ENCODE measurements around the gene UST.
A peak's percentile ranks its signal among the peaks of the same experiment; 100 is the strongest.

The UST gene

GRCh38 chr6:148890096-148890495 lies 143.3 kb downstream of the UST start:
- H2BK5ac ChIP-seq (ENCODE audit: low read length) = no peak overlapping the region
- no peak for DNase-seq (ENCODE audit: low spot score)

GRCh38 chr6:148890652-148891404 lies 144.0 kb downstream of the UST start:
- Histone ChIP-seq H4K91ac (ENCODE audit: low read depth, low read length, poor library complexity) (no peak overlapping the region), H2BK5ac (ENCODE audit: low read length) (no peak overlapping the region), H3K9me3 (replicated peaks in 1 of 2; ENCODE audit: control insufficient read depth in 2 of 2, insufficient read depth in 1 of 2, low read depth in 1 of 2, low read length in 2 of 2) (no peaks in the 10 kb centered on the region), H2AFZ (ENCODE audit: low read length) (no peak overlapping the region), H3K4me1 (ENCODE audit: control insufficient read depth in 2 of 2, insufficient read depth in 1 of 2, low read depth in 1 of 2, low read length in 2 of 2) (peaks cover 8 to 10% of the 10 kb centered on the region in 2 donors), H3K79me1 (ENCODE audit: low read depth, low read length) (no peaks in the 10 kb centered on the region), H3K9ac (ENCODE audit: low read depth, low read length, poor library complexity) (no peak overlapping the region), H2AK5ac (ENCODE audit: low read depth, low read length) (no peak overlapping the region), H3K18ac (ENCODE audit: low read length) (peak overlapping the region; percentile 65), H3K4ac (ENCODE audit: low read length) (no peak overlapping the region), H3K4me3 (ENCODE audit: low read length in 2 of 2) (no peak overlapping the region), H3K14ac (ENCODE audit: low read length) (no peak overlapping the region), H3K36me3 (replicated peaks in 1 of 2; ENCODE audit: control insufficient read depth in 2 of 2, insufficient read depth in 2 of 2, low read length in 2 of 2) (peaks cover 0 to 2% of the 10 kb centered on the region in 2 donors), H3K27me3 (ENCODE audit: control insufficient read depth in 3 of 3, insufficient read depth in 3 of 3, low read depth in 1 of 3, low read length in 3 of 3) (no peaks in the 10 kb centered on the region), H4K8ac (ENCODE audit: low read depth, low read length) (no peak overlapping the region), H2BK120ac (ENCODE audit: low read depth, low read length) (no peak overlapping the region), H2BK12ac (ENCODE audit: low read length) (no peak overlapping the region), H3K27ac (replicated peaks; ENCODE audit: low read length) (no peak overlapping the region), H2BK15ac (ENCODE audit: low read length) (no peak overlapping the region), H3K4me2 (ENCODE audit: insufficient read depth, low read length, poor library complexity, severe bottlenecking) (no peak overlapping the region), H3K23ac (ENCODE audit: low read depth, low read length, poor library complexity) (no peak overlapping the region)
- no CpG with 5 or more reads among the region's 13 CpGs for WGBS, 2 donors (ENCODE audit: extremely low coverage in 2 of 2, insufficient read length in 2 of 2, insufficient replicate concordance in 1 of 2)
- no peak for DNase-seq (ENCODE audit: low spot score)

More at GRCh38 chr6:148890096-148890495, 143.3 kb downstream of the UST start:
- Histone ChIP-seq H3K79me1 (ENCODE audit: low read depth, low read length) (no peaks in the 10 kb centered on the region), H4K91ac (ENCODE audit: low read depth, low read length, poor library complexity) (no peak overlapping the region), H3K4me2 (ENCODE audit: insufficient read depth, low read length, poor library complexity, severe bottlenecking) (no peak overlapping the region), H2AFZ (ENCODE audit: low read length) (no peak overlapping the region), H3K27ac (replicated peaks; ENCODE audit: low read length) (no peak overlapping the region), H3K4me1 (ENCODE audit: control insufficient read depth in 2 of 2, insufficient read depth in 1 of 2, low read depth in 1 of 2, low read length in 2 of 2) (peaks cover 11 to 14% of the 10 kb centered on the region in 2 donors), H2BK120ac (ENCODE audit: low read depth, low read length) (no peak overlapping the region), H2AK5ac (ENCODE audit: low read depth, low read length) (no peak overlapping the region), H3K4ac (ENCODE audit: low read length) (no peak overlapping the region), H3K27me3 (ENCODE audit: control insufficient read depth in 3 of 3, insufficient read depth in 3 of 3, low read depth in 1 of 3, low read length in 3 of 3) (no peaks in the 10 kb centered on the region), H4K8ac (ENCODE audit: low read depth, low read length) (no peak overlapping the region), H3K4me3 (ENCODE audit: low read length in 2 of 2) (no peak overlapping the region), H3K9ac (ENCODE audit: low read depth, low read length, poor library complexity) (no peak overlapping the region), H3K36me3 (replicated peaks in 1 of 2; ENCODE audit: control insufficient read depth in 2 of 2, insufficient read depth in 2 of 2, low read length in 2 of 2) (peaks cover 0 to 2% of the 10 kb centered on the region in 2 donors), H3K9me3 (replicated peaks in 1 of 2; ENCODE audit: control insufficient read depth in 2 of 2, insufficient read depth in 1 of 2, low read depth in 1 of 2, low read length in 2 of 2) (no peaks in the 10 kb centered on the region), H2BK12ac (ENCODE audit: low read length) (no peak overlapping the region), H3K18ac (ENCODE audit: low read length) (no peak overlapping the region), H3K14ac (ENCODE audit: low read length) (no peak overlapping the region), H3K23ac (ENCODE audit: low read depth, low read length, poor library complexity) (no peak overlapping the region), H2BK15ac (ENCODE audit: low read length) (no peak overlapping the region)
- WGBS, 2 donors (ENCODE audit: extremely low coverage in 2 of 2, insufficient read length in 2 of 2, insufficient replicate concordance in 1 of 2) = no CpG with 5 or more reads among the region's 3 CpGs

GRCh38 chr6:148891405-148891783 lies 144.6 kb downstream of the UST start:
- Histone ChIP-seq H2AK5ac (ENCODE audit: low read depth, low read length) (no peak overlapping the region), H3K36me3 (replicated peaks in 1 of 2; ENCODE audit: control insufficient read depth in 2 of 2, insufficient read depth in 2 of 2, low read length in 2 of 2) (peaks cover 0 to 2% of the 10 kb centered on the region in 2 donors), H4K91ac (ENCODE audit: low read depth, low read length, poor library complexity) (no peak overlapping the region), H2BK15ac (ENCODE audit: low read length) (no peak overlapping the region), H3K4me3 (ENCODE audit: low read length in 2 of 2) (no peak overlapping the region), H2BK12ac (ENCODE audit: low read length) (no peak overlapping the region), H3K23ac (ENCODE audit: low read depth, low read length, poor library complexity) (no peak overlapping the region), H3K79me1 (ENCODE audit: low read depth, low read length) (no peaks in the 10 kb centered on the region), H2AFZ (ENCODE audit: low read length) (no peak overlapping the region), H3K14ac (ENCODE audit: low read length) (no peak overlapping the region), H2BK120ac (ENCODE audit: low read depth, low read length) (no peak overlapping the region), H3K27me3 (ENCODE audit: control insufficient read depth in 3 of 3, insufficient read depth in 3 of 3, low read depth in 1 of 3, low read length in 3 of 3) (no peaks in the 10 kb centered on the region), H3K4ac (ENCODE audit: low read length) (no peak overlapping the region), H3K4me2 (ENCODE audit: insufficient read depth, low read length, poor library complexity, severe bottlenecking) (no peak overlapping the region), H3K27ac (replicated peaks; ENCODE audit: low read length) (no peak overlapping the region), H3K9ac (ENCODE audit: low read depth, low read length, poor library complexity) (no peak overlapping the region), H3K4me1 (ENCODE audit: control insufficient read depth in 2 of 2, insufficient read depth in 1 of 2, low read depth in 1 of 2, low read length in 2 of 2) (peaks cover 5% of the 10 kb centered on the region in 2 donors), H3K18ac (ENCODE audit: low read length) (no peak overlapping the region), H2BK5ac (ENCODE audit: low read length) (no peak overlapping the region), H4K8ac (ENCODE audit: low read depth, low read length) (no peak overlapping the region), H3K9me3 (replicated peaks in 1 of 2; ENCODE audit: control insufficient read depth in 2 of 2, insufficient read depth in 1 of 2, low read depth in 1 of 2, low read length in 2 of 2) (no peaks in the 10 kb centered on the region)
- WGBS, 2 donors (ENCODE audit: extremely low coverage in 2 of 2, insufficient read length in 2 of 2, insufficient replicate concordance in 1 of 2) = no CpG with 5 or more reads among the region's 1 CpG
- no peak for DNase-seq (ENCODE audit: low spot score)

- no peak overlapping the region for H2BK12ac ChIP-seq (ENCODE audit: low read length)
- no peak overlapping the region for H2AFZ ChIP-seq (ENCODE audit: low read length)
- peaks cover 0 to 2% of the 10 kb centered on the region in 2 donors for H3K36me3 ChIP-seq (replicated peaks in 1 of 2; ENCODE audit: control insufficient read depth in 2 of 2, insufficient read depth in 2 of 2, low read length in 2 of 2)
- H3K23ac ChIP-seq (ENCODE audit: low read depth, low read length, poor library complexity) = no peak overlapping the region
- no peak overlapping the region for H2AK5ac ChIP-seq (ENCODE audit: low read depth, low read length)
- no peak overlapping the region for H4K91ac ChIP-seq (ENCODE audit: low read depth, low read length, poor library complexity)
- no peaks in the 10 kb centered on the region for H3K27me3 ChIP-seq (ENCODE audit: control insufficient read depth in 3 of 3, insufficient read depth in 3 of 3, low read depth in 1 of 3, low read length in 3 of 3)
- H3K4me1 ChIP-seq (ENCODE audit: control insufficient read depth in 2 of 2, insufficient read depth in 1 of 2, low read depth in 1 of 2, low read length in 2 of 2) = peaks cover under 1% of the 10 kb centered on the region in 2 donors
- no peak overlapping the region for H3K4ac ChIP-seq (ENCODE audit: low read length)
- no peak overlapping the region for H3K14ac ChIP-seq (ENCODE audit: low read length)
- no peak overlapping the region for H3K9ac ChIP-seq (ENCODE audit: low read depth, low read length, poor library complexity)
- no peak for DNase-seq (ENCODE audit: low spot score)
- no peak overlapping the region for H3K18ac ChIP-seq (ENCODE audit: low read length)
- H2BK5ac ChIP-seq (ENCODE audit: low read length) = no peak overlapping the region
- no peak overlapping the region for H3K27ac ChIP-seq (replicated peaks; ENCODE audit: low read length)
- H2BK15ac ChIP-seq (ENCODE audit: low read length) = no peak overlapping the region
- no peak overlapping the region for H3K4me2 ChIP-seq (ENCODE audit: insufficient read depth, low read length, poor library complexity, severe bottlenecking)
- no peaks in the 10 kb centered on the region for H3K9me3 ChIP-seq (replicated peaks in 1 of 2; ENCODE audit: control insufficient read depth in 2 of 2, insufficient read depth in 1 of 2, low read depth in 1 of 2, low read length in 2 of 2)
- H3K79me1 ChIP-seq (ENCODE audit: low read depth, low read length) = no peaks in the 10 kb centered on the region
- H4K8ac ChIP-seq (ENCODE audit: low read depth, low read length) = no peak overlapping the region
- no peak overlapping the region for H2BK120ac ChIP-seq (ENCODE audit: low read depth, low read length)
- H3K4me3 ChIP-seq (ENCODE audit: low read length in 2 of 2) = no peak overlapping the region
These were observed 145.4 kb downstream of the UST start for GRCh38 chr6:148892247-148892646.
